Heart left ventricle (tissue), 16 donors: ENCODE data around the gene PANX1. TPM values are rescaled to one million over a fixed set of nuclear protein-coding genes. Genes with fewer than 3 reads are reported as not detected.
A peak's percentile ranks its signal among the peaks of the same experiment; 100 is the strongest.

Experiments used
- ATAC-seq, 4 donors: fragments of 200-7000 bp; cut with Tn5 transposase; one replicate each; pipeline ENCODE4 v1.9.1; 2020 to 2022; ENCODE audit warnings: moderate library complexity in 4 of 4, mild to moderate bottlenecking in 3 of 4, moderate number of reproducible peaks in 1 of 4
- DNase-seq, 5 donors: peaks; one replicate each; pipeline ENCODE4 v3.0.0-alpha.2; 2020
- H3K27ac ChIP-seq, 12 donors: fragments of 200-600 bp; sonication (generic) in 4 of 12; one replicate each; pipeline versions ENCODE4 v1.5.0 to v1.8.0; 2016 to 2022; ENCODE audit warnings: mild to moderate bottlenecking in 2 of 12
- H3K27me3 ChIP-seq, 9 donors: fragments of 200-600 bp; sonication (generic) in 2 of 9; one replicate each; pipeline versions ENCODE4 v1.5.1 to v1.8.0; 2016 to 2022; ENCODE audit warnings: mild to moderate bottlenecking in 3 of 9
- H3K36me3 ChIP-seq, 9 donors: fragments of 200-600 bp; sonication (generic) in 2 of 9; one replicate each; pipeline versions ENCODE4 v1.5.0 to v1.8.0; 2018 to 2022; ENCODE audit warnings: mild to moderate bottlenecking in 2 of 9
- H3K4me1 ChIP-seq, 12 donors: fragments of 200-600 bp; sonication (generic) in 4 of 12; one replicate each; pipeline versions ENCODE4 v1.5.0 to v1.8.0; 2016 to 2022; ENCODE audit warnings: mild to moderate bottlenecking in 3 of 12
- H3K4me3 ChIP-seq, 12 donors: fragments of 200-600 bp; sonication (generic) in 4 of 12; one replicate each; pipeline versions ENCODE4 v1.5.0 to v1.8.0; 2017 to 2022; ENCODE audit warnings: mild to moderate bottlenecking in 9 of 12, moderate library complexity in 4 of 12
- H3K9me3 ChIP-seq, 12 donors: fragments of 200-600 bp; sonication (generic) in 4 of 12; one replicate each; pipeline versions ENCODE4 v1.5.0 to v1.8.0; 2016 to 2022; ENCODE audit warnings: mild to moderate bottlenecking in 1 of 12
- POLR2A ChIP-seq, 2 donors: fragments of 450-650 bp; IDR thresholded peaks; one replicate each; pipeline ENCODE4 v1.6.1; 2017; ENCODE audit warnings: antibody characterized with exemption in 2 of 2, mild to moderate bottlenecking in 2 of 2, moderate library complexity in 2 of 2
- WGBS, 4 donors: extraction: QIAGEN DNeasy Blood & Tissue Kit in 2 of 4; methylation state at CpG; one replicate each; pipeline versions ENCODE4 v1.1.5 to v1.1.7; 2013 to 2018; 5-methylcytosine and 5-hydroxymethylcytosine counted together
- intact Hi-C, 10 donors: fragments of 100-400 bp; cut with DNase I; formaldehyde crosslinking; loops; one replicate each; pipeline versions ENCODE4 v1.11.1 to v1.14.2; 2022
- polyA plus RNA-seq, 2 donors: library from polyadenylated mRNA; stranded (reverse); fragments of 200-250 nt; gene quantifications; one replicate each; pipeline ENCODE4 v1.2.3, GENCODE V29; 2013
- total RNA-seq, 9 donors: library from RNA; depleted of rRNA in 2 of 9; stranded (reverse); fragments of >200 nt in 2 of 9; fragmentation: NEBNext Ultra II Directional in 3 of 9; extraction: Animal tissue kit (Norgen Biotek cat#: 25700) in 3 of 9; gene quantifications; one replicate each; pipeline versions ENCODE4 v1.1.0 to v1.2.4, GENCODE V29; 2016 to 2023
- TF ChIP-seq, protein P1 (sequence below), 12 donors: fragments of 200-600 bp; sonication (generic) in 4 of 12; IDR thresholded peaks; one replicate each; pipeline versions ENCODE4 v1.5.0 to v1.8.0; 2018 to 2022; ENCODE audit warnings: antibody characterized with exemption in 12 of 12, mild to moderate bottlenecking in 5 of 12
- donor health status: ischemic (EF 13 %, LVEDD 7.1; RV severe dilation, severe dysfunction).
- donor health status: healthy with polysubstance abuse.
- donor health status: DM: no; HTN: yes; CAD: no.
- donor health status: DM: no; HTN: no; CAD: no.
- donor health status: ischemic (EF 25% LVEDD 6.9; RV normal size, moderate dysfunction).
- donor health status: ischemic (EF 25% LVEDD 5.7; RV mildly dilated, moderate dysfunction).
- donor health status: healthy.
- donor health status: DM: yes; HTN: yes; CAD: no.
- donor health status: ischemic (EF 35%, LVEDD 5.7; RV mildly dilated, moderate dysfunction).
- donor health status: nonischemic (EF 11% LVEDD 7.7; RV severe dilation, severe dysfunction).
- donor health status: DM: yes; HTN: yes; CAD: no.
- donor health status: PGD.
- donor health status: ischemic (EF 29% LVEDD 5.4; RV normal size, mild dysfunction).
- donor health status: nonischemic (EF 23%, LVEDD 6.1; RV moderate dilation, normal function).

PANX1 gene
- total and polyA plus RNA-seq, 11 donors, result 5.8 to 57.5 (median 18.4) TPM

GRCh38 chr11:94131718-94132115 lies 3.1 kb downstream of the PANX1 start:
- Histone ChIP-seq H3K36me3 (no peaks in the 10 kb centered on the region), H3K27me3 (no peaks in the 10 kb centered on the region), H3K4me1 (peaks cover 0 to 82% (median 73%) of the 10 kb centered on the region in 12 donors), H3K27ac (peak overlapping the region in 11 of 12 donors; percentile 55 to 98 (median 89)), H3K9me3 (no peaks in the 10 kb centered on the region), H3K4me3 (peak overlapping the region in 4 of 12 donors; percentile 66 to 84 (median 74))
- TF ChIP-seq, protein P1, sequence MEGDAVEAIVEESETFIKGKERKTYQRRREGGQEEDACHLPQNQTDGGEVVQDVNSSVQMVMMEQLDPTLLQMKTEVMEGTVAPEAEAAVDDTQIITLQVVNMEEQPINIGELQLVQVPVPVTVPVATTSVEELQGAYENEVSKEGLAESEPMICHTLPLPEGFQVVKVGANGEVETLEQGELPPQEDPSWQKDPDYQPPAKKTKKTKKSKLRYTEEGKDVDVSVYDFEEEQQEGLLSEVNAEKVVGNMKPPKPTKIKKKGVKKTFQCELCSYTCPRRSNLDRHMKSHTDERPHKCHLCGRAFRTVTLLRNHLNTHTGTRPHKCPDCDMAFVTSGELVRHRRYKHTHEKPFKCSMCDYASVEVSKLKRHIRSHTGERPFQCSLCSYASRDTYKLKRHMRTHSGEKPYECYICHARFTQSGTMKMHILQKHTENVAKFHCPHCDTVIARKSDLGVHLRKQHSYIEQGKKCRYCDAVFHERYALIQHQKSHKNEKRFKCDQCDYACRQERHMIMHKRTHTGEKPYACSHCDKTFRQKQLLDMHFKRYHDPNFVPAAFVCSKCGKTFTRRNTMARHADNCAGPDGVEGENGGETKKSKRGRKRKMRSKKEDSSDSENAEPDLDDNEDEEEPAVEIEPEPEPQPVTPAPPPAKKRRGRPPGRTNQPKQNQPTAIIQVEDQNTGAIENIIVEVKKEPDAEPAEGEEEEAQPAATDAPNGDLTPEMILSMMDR (IDR thresholded peaks at IDR 0.05), result no peak
- TF ChIP-seq POLR2A (IDR thresholded peaks at IDR 0.05), result no peak
- WGBS, 4 donors, result 4 to 17% (median 5%) methylated on average over 1 of the region's 1 CpG
- peak in 3 of 5 donors; percentile 46 to 58 (median 50) for DNase-seq
- intact Hi-C loops, result loop anchor here in 2 of 10 donors (5.0 to 10.0 kb wide), 2 partner anchors 56 to 803 kb away; no protein-coding TSS in a partner anchor
- ATAC-seq, result no peak

- TF ChIP-seq POLR2A (IDR thresholded peaks at IDR 0.05), result no peak
- TF ChIP-seq, protein P1 (IDR thresholded peaks at IDR 0.05), result no peak
- Histone ChIP-seq H3K27ac (peak overlapping the region in 7 of 12 donors; percentile 7 to 98 (median 89)), H3K36me3 (no peaks in the 10 kb centered on the region), H3K9me3 (no peaks in the 10 kb centered on the region), H3K4me3 (no peak overlapping the region), H3K27me3 (no peaks in the 10 kb centered on the region), H3K4me1 (peaks cover 0 to 86% (median 73%) of the 10 kb centered on the region in 12 donors)
- DNase-seq, result peak in 1 of 5 donors; percentile 67
- intact Hi-C loops, result loop anchor here in 2 of 10 donors (5.0 to 10.0 kb wide), 2 partner anchors 55 to 803 kb away; no protein-coding TSS in a partner anchor
- 61 to 63% (median 62%) methylated on average over 5 of the region's 5 CpGs for WGBS, 4 donors
- ATAC-seq, result no peak
These were observed 3.5 kb downstream of the PANX1 start for GRCh38 chr11:94132152-94132558.

GRCh38 chr11:94132823-94133408 lies 4.3 kb downstream of the PANX1 start:
- no peak for DNase-seq
- Histone ChIP-seq H3K4me3 (no peak overlapping the region), H3K36me3 (no peaks in the 10 kb centered on the region), H3K9me3 (no peaks in the 10 kb centered on the region), H3K27me3 (no peaks in the 10 kb centered on the region), H3K27ac (peak overlapping the region in 8 of 12 donors; percentile 4 to 98 (median 77)), H3K4me1 (peaks cover 0 to 83% (median 68%) of the 10 kb centered on the region in 12 donors)
- TF ChIP-seq POLR2A (IDR thresholded peaks at IDR 0.05), result no peak
- TF ChIP-seq, protein P1 (IDR thresholded peaks at IDR 0.05), result no peak
- intact Hi-C loops, result loop anchor here in 2 of 10 donors (5.0 to 10.0 kb wide), 2 partner anchors 54 to 802 kb away; no protein-coding TSS in a partner anchor
- no peak for ATAC-seq
- 88 to 95% (median 91%) methylated on average over 4 of the region's 4 CpGs for WGBS, 4 donors

DNA sequence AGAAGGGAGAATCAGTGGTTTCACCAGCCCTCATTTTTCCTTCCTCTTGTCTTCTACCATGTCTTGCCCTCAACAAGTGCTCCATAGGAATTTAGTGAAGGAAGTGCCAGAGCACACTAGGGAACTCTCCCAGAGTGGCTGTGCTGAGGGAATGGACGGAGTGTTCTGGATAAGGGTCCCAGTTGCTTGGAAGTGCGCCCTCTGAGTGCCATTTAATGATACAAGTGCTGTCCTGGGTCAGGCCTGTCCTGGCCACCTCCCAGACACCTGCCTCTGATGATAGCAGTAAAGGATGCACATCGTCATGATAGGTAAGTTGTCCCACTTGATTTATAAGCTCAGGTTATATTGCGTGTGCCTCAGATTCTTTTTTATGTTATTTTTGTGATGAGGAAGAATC lies 5.1 kb downstream of the PANX1 start:
- H3K27me3 ChIP-seq, result no peaks in the 10 kb centered on the region
- no peak overlapping the region for H3K4me3 ChIP-seq
- H3K27ac ChIP-seq, result peak overlapping the region in 7 of 12 donors; percentile 53 to 98 (median 78)
- ATAC-seq (peak in 3 of 4 donors; percentile 29 to 57 (median 49)), DNase-seq (no peak)
- H3K4me1 ChIP-seq, result peaks cover 0 to 81% (median 65%) of the 10 kb centered on the region in 12 donors
- no peaks in the 10 kb centered on the region for H3K9me3 ChIP-seq
- intact Hi-C loops, result loop anchor here in 2 of 10 donors (5.0 to 10.0 kb wide), 2 partner anchors 54 to 801 kb away; no protein-coding TSS in a partner anchor
- WGBS, 4 donors, result 63 to 81% (median 69%) methylated on average over 4 of the region's 4 CpGs
- H3K36me3 ChIP-seq, result no peaks in the 10 kb centered on the region
- TF ChIP-seq, protein P1 (IDR thresholded peaks at IDR 0.05), result no peak
- no peak for TF ChIP-seq POLR2A (IDR thresholded peaks at IDR 0.05)
